Right atrium auricular region (tissue), 2 donors: ENCODE results near the gene OSBPL3. TPM values are rescaled to one million over a fixed set of nuclear protein-coding genes. Genes with fewer than 3 reads are reported as not detected.

Source experiments
- DNase-seq: peaks from one replicate; pipeline ENCODE4 v3.0.0-alpha.2; 2019; ENCODE audit warnings: low spot score
- H3K27ac ChIP-seq, 2 donors: fragments of 200-600 bp; sonication (generic); 1 replicate in 1 of 2; 2 replicates in 1 of 2; pipeline ENCODE4 v1.5.1; 2016 to 2019
- H3K27me3 ChIP-seq, 2 donors: fragments of 200-600 bp; sonication (generic); one replicate each; pipeline versions ENCODE4 v1.5.1 to v1.6.0; 2017 to 2019
- H3K36me3 ChIP-seq: fragments of 200-600 bp; sonication (generic); one replicate; pipeline ENCODE4 v1.5.1; 2016
- H3K4me1 ChIP-seq, 2 donors: fragments of 200-600 bp; sonication (generic); one replicate each; pipeline versions ENCODE4 v1.5.1 to v1.6.0; 2017 to 2019
- H3K4me3 ChIP-seq, 2 donors: fragments of 200-600 bp; sonication (generic); 1 replicate in 1 of 2; 2 replicates in 1 of 2; pipeline ENCODE4 v1.5.1; 2017 to 2019; ENCODE audit warnings: mild to moderate bottlenecking in 1 of 2, moderate library complexity in 1 of 2
- H3K9me3 ChIP-seq, 2 donors: fragments of 200-600 bp; sonication (generic); one replicate each; pipeline ENCODE4 v1.5.1; 2019
- total RNA-seq, 2 donors: library from RNA; depleted of rRNA; stranded (reverse); fragments of >200 nt; gene quantifications; one replicate each; pipeline ENCODE4 v1.1.0, GENCODE V29; 2016
- TF ChIP-seq, protein P1 (sequence below), 2 donors: fragments of 200-600 bp; sonication (generic); IDR thresholded peaks; one replicate each; pipeline ENCODE4 v1.5.1; 2019; ENCODE audit warnings: antibody characterized with exemption in 2 of 2

OSBPL3 gene
- total RNA-seq, 2 donors from 2014 or later, result 4.8 to 6.7 TPM

DNA sequence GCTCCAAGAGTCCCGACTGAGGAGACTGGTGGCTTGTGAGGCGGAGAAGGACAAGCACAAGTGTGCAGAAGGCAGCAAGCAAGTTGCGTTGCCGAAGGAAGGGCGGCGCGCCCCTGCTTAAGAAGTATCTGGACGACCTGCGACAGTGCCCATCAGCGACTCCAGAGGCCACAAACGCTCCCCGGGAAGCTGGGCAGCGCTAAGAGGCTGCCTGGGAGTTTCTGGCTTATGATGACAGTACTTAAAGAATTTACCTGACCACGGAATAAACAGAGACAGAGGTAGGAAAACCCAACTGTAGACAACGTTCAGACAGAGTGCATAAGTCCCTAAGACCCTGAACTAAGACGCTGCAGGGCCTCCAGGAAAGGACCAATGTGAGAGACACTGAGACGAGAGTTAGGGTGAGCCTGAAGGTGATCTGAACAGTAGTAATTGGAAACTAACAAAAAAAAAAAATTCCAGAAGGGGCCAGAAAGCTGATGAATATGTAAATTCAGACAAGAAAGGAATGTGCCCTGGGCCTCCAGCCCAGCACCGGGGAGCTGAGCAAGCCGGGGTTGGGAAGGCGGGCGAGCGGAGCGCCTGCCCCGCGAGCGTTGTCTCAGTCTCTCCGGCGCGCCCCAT lies 1.0 kb downstream of the OSBPL3 start:
- TF ChIP-seq, protein P1, sequence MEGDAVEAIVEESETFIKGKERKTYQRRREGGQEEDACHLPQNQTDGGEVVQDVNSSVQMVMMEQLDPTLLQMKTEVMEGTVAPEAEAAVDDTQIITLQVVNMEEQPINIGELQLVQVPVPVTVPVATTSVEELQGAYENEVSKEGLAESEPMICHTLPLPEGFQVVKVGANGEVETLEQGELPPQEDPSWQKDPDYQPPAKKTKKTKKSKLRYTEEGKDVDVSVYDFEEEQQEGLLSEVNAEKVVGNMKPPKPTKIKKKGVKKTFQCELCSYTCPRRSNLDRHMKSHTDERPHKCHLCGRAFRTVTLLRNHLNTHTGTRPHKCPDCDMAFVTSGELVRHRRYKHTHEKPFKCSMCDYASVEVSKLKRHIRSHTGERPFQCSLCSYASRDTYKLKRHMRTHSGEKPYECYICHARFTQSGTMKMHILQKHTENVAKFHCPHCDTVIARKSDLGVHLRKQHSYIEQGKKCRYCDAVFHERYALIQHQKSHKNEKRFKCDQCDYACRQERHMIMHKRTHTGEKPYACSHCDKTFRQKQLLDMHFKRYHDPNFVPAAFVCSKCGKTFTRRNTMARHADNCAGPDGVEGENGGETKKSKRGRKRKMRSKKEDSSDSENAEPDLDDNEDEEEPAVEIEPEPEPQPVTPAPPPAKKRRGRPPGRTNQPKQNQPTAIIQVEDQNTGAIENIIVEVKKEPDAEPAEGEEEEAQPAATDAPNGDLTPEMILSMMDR (IDR thresholded peaks at IDR 0.05), result no peak
- Histone ChIP-seq H3K4me1 (peaks cover 0 to 18% of the 10 kb centered on the region in 2 donors), H3K36me3 (no peaks in the 10 kb centered on the region), H3K4me3 (peak overlapping the region; percentile 64 to 91), H3K27ac (peak overlapping the region; percentile 92 to 93), H3K27me3 (no peaks in the 10 kb centered on the region), H3K9me3 (no peaks in the 10 kb centered on the region)
- DNase-seq, result no peak

DNA sequence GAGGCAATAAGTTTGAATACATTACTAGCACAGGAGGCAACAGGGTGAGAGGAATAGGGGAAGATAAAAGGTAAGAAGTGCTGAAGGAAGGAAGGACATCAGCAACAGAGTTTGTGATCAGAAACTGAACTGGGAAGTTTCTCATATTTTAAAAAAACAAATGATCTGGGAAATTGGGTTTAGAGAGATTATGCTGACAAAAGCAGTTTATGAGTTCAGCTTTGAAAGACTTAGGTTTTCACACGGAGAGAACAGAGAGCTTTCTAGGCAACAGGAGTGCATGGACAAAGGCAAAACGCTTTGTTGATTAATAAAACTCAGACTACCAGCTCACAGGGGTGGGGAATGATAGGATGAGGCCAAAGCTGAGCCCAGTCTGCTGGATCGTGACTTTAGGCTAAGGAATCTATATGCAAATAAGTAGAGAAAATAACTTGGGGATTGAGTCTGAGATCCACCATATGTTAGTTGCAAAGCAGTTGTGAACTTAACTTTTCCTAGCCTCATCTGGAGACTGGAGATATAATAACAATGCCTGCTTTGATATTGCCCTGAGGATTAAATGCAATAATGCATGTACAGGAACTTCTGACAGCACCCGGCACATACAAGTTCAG lies 4.2 kb downstream of the OSBPL3 start:
- no peak for DNase-seq
- Histone ChIP-seq H3K36me3 (no peaks in the 10 kb centered on the region), H3K27me3 (no peaks in the 10 kb centered on the region), H3K27ac (no peak overlapping the region), H3K4me1 (peaks cover 0 to 18% of the 10 kb centered on the region in 2 donors), H3K9me3 (no peaks in the 10 kb centered on the region), H3K4me3 (no peak overlapping the region)
- TF ChIP-seq, protein P1 (IDR thresholded peaks at IDR 0.05), result no peak

DNA sequence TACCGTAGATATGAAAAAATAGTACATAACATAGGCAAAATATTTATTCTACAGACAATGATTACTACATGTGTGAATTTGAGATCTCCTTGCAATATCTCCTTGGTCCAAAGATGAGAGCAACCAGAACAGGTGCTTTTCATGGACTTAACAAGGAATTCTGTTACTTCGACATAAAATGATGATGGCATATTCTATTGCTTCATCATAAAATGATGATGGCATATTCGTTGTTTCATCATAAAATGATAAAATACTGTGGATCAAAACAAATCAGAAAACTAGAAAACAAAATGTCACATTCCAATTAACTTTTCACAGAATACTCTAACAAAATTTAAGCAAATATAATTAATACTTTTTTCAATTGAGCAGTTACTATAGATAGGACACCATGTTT lies 4.8 kb downstream of the OSBPL3 start:
- no peak overlapping the region for H3K4me3 ChIP-seq
- no peaks in the 10 kb centered on the region for H3K27me3 ChIP-seq
- H3K4me1 ChIP-seq, result peaks cover 0 to 17% of the 10 kb centered on the region in 2 donors
- H3K36me3 ChIP-seq, result no peaks in the 10 kb centered on the region
- DNase-seq, result no peak
- TF ChIP-seq, protein P1 (IDR thresholded peaks at IDR 0.05), result no peak
- no peak overlapping the region for H3K27ac ChIP-seq
- H3K9me3 ChIP-seq, result no peaks in the 10 kb centered on the region

DNA sequence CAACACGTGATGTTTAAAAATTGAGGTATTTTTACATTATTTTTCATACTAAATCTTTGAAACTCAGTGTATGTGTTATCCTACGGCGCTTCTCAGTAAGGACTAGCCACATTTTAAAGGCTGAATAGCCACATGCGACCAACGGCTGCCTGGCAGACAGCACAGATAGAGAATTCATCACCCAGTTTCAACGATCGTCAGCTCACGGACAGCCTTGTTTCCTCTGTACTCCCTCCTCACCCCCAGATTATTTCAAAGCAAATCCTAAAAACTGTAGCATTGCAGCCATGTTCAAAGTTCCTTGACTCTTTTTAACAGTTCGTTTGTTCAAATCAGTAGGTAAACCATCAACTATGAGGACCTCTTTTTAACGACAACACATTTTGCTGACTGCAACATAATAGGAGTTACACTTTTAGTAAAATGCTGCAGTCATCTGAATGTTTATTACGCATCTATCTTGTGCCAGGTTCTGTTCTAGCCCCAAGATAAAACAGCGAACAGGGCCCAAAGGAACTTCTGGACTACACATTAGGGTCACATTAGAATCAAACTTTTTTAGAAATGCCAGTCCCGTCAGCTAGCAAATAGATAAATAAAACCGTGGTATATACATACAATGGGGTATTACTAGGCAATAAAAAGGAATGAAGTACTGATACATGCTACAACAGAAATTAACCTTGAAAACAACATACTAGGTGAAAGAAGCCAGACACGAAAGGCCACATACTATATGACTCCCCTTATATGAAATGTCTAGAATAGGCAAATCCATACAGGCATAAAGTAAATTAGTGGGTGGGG lies 5.7 kb downstream of the OSBPL3 start:
- Histone ChIP-seq H3K4me1 (peaks cover 0 to 15% of the 10 kb centered on the region in 2 donors), H3K27me3 (no peaks in the 10 kb centered on the region), H3K36me3 (no peaks in the 10 kb centered on the region), H3K4me3 (no peak overlapping the region), H3K27ac (no peak overlapping the region), H3K9me3 (no peaks in the 10 kb centered on the region)
- no peak for DNase-seq
- TF ChIP-seq, protein P1 (IDR thresholded peaks at IDR 0.05), result no peak

DNA sequence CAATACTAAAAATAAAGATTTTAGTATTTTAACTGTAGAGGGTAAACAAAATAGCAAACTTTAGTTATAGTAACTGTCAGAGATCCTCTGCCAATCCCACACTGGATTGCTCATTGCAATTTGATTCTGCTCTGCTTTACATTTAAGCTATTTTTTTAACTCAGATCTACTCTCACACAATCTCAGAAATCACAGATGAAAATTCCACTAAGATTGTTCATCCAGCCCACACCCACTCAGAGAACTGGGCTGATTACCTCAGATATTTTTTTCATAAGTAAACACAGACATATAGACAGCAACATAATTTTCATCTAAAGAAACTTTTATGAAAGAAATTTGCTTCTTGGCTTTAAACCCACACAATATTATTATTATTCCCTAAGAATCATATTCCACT lies 7.0 kb downstream of the OSBPL3 start:
- no peak for DNase-seq
- peaks cover 0 to 10% of the 10 kb centered on the region in 2 donors for H3K4me1 ChIP-seq
- TF ChIP-seq, protein P1 (IDR thresholded peaks at IDR 0.05), result no peak

More for the DNA sequence above, 7.0 kb downstream of the OSBPL3 start:
- Histone ChIP-seq H3K4me3 (no peak overlapping the region), H3K36me3 (no peaks in the 10 kb centered on the region), H3K27ac (no peak overlapping the region), H3K9me3 (no peaks in the 10 kb centered on the region), H3K27me3 (no peaks in the 10 kb centered on the region)
